Measurements from ENCODE around the gene CCSER2. TPM values are rescaled to one million over a fixed set of nuclear protein-coding genes. Genes with fewer than 3 reads are reported as not detected.
"Not testable (repeated sequence)": the region's sequence is repeated elsewhere in the genome, so short reads cannot be mapped to it uniquely, and the experiment has no call there.

The CCSER2 gene
- total and polyA plus RNA-seq, 4 donors = 54.1 to 108 (median 66.8) TPM

DNA sequence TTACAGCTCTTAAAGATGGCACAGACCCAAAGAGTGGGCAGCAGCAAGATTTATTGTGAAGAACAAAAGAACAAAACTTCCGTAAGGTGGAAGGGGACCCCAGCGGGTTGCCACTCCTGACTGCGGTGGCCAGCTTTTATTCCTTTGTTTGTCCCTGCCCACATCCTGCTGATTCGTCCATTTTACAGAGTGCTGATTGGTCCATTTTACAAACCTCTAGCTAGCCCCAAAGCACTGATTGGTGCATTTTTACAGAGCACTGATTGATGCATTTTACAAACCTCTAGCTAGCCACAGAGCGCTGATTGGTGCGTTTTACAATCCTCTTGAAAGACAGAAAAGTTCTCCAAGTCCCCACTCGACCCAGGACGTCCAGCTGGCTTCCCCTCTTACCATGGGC, 16.8 kb upstream of the CCSER2 start:
- H3K27me3 ChIP-seq (ENCODE audit: control insufficient read depth, insufficient read depth, low read length) = no peaks in the 10 kb centered on the region
- no peak overlapping the region for H3K27ac ChIP-seq (ENCODE audit: low read depth, low read length)
- H3K4me1 ChIP-seq (ENCODE audit: control insufficient read depth, insufficient read depth, low read length) = peaks cover 3% of the 10 kb centered on the region
- H3K36me3 ChIP-seq (ENCODE audit: control insufficient read depth, insufficient read depth, low read length) = no peaks in the 10 kb centered on the region
- 85% methylated on average over 7 of the region's 8 CpGs for WGBS (ENCODE audit: insufficient coverage)
- H3K9me3 ChIP-seq (ENCODE audit: control insufficient read depth, insufficient read depth, low read length) = no peaks in the 10 kb centered on the region
- DNase-seq (ENCODE audit: low read depth in 4 of 6, low spot score in 6 of 6) = no peak
- no peak overlapping the region for H3K4me3 ChIP-seq (ENCODE audit: low read depth, low read length)

DNA sequence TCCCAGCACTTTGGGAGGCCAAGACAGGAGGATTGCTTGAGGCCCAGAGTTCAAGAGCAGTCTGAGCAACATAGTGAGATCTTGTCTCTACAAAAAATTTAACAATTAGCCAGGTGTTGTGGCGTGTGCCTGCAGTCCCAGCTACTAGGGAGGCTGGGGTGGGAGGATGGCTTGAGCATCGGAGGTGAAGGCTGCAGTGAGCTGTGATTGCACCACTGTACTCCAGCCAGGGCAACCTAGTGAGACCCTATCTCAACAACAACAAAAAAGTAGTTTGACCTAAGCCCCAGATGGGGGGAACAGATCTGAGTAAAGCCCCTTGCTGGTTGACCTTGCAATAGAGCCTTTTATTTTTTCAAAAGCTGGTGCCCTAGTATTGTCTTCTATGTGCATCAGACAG, 15.6 kb upstream of the CCSER2 start:
- no peak overlapping the region for H3K4me3 ChIP-seq (ENCODE audit: low read depth, low read length)
- no peak overlapping the region for H3K27ac ChIP-seq (ENCODE audit: low read depth, low read length)
- H3K9me3 ChIP-seq (ENCODE audit: control insufficient read depth, insufficient read depth, low read length) = no peaks in the 10 kb centered on the region
- DNase-seq (ENCODE audit: low read depth in 4 of 6, low spot score in 6 of 6) = no peak
- peaks cover 3% of the 10 kb centered on the region for H3K4me1 ChIP-seq (ENCODE audit: control insufficient read depth, insufficient read depth, low read length)
- 100% methylated on average over 1 of the region's 2 CpGs for WGBS (ENCODE audit: insufficient coverage)
- no peaks in the 10 kb centered on the region for H3K36me3 ChIP-seq (ENCODE audit: control insufficient read depth, insufficient read depth, low read length)
- no peaks in the 10 kb centered on the region for H3K27me3 ChIP-seq (ENCODE audit: control insufficient read depth, insufficient read depth, low read length)

- Histone ChIP-seq H3K36me3 (ENCODE audit: control insufficient read depth, insufficient read depth, low read length) (no peaks in the 10 kb centered on the region), H3K27me3 (ENCODE audit: control insufficient read depth, insufficient read depth, low read length) (no peaks in the 10 kb centered on the region), H3K4me1 (ENCODE audit: control insufficient read depth, insufficient read depth, low read length) (no peaks in the 10 kb centered on the region), H3K9me3 (ENCODE audit: control insufficient read depth, insufficient read depth, low read length) (no peaks in the 10 kb centered on the region), H3K4me3 (ENCODE audit: low read depth, low read length) (no peak overlapping the region), H3K27ac (ENCODE audit: low read depth, low read length) (no peak overlapping the region)
- 85% methylated on average over 4 of the region's 5 CpGs for WGBS (ENCODE audit: insufficient coverage)
- no peak for DNase-seq (ENCODE audit: low read depth in 4 of 6, low spot score in 6 of 6)
These were observed 14.1 kb upstream of the CCSER2 start for GRCh38 chr10:84314275-84314674.

GRCh38 chr10:84317174-84317573, 11.2 kb upstream of the CCSER2 start:
- no CpG with 5 or more reads among the region's 2 CpGs for WGBS (ENCODE audit: insufficient coverage)
- no peaks in the 10 kb centered on the region for H3K27me3 ChIP-seq (ENCODE audit: control insufficient read depth, insufficient read depth, low read length)
- no peak overlapping the region for H3K27ac ChIP-seq (ENCODE audit: low read depth, low read length)
- DNase-seq (ENCODE audit: low read depth in 4 of 6, low spot score in 6 of 6) = no peak
- no peak overlapping the region for H3K4me3 ChIP-seq (ENCODE audit: low read depth, low read length)
- H3K4me1 ChIP-seq (ENCODE audit: control insufficient read depth, insufficient read depth, low read length) = no peaks in the 10 kb centered on the region
- H3K36me3 ChIP-seq (ENCODE audit: control insufficient read depth, insufficient read depth, low read length) = no peaks in the 10 kb centered on the region
- no peaks in the 10 kb centered on the region for H3K9me3 ChIP-seq (ENCODE audit: control insufficient read depth, insufficient read depth, low read length)

DNA sequence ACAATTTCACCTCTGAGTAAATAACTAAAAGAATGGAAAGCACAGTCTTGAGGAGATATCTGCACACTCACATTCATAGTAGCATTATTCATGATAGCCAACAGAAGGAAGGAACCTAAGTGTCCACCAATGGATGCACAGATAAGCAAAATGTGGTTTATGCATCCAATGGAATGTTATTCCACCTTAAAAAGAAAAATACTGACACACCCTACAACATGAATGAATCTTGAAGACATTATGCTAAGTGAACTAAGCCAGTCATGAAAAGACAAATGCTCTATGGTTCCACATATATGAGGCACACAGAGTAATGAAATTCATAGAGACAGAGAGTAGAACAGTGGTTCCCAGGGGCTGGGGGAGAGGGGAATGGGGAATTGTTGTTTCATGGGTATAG, 6.5 kb upstream of the CCSER2 start:
- H3K27me3 ChIP-seq (ENCODE audit: control insufficient read depth, insufficient read depth, low read length) = no peaks in the 10 kb centered on the region
- no peaks in the 10 kb centered on the region for H3K36me3 ChIP-seq (ENCODE audit: control insufficient read depth, insufficient read depth, low read length)
- no peaks in the 10 kb centered on the region for H3K4me1 ChIP-seq (ENCODE audit: control insufficient read depth, insufficient read depth, low read length)
- no peaks in the 10 kb centered on the region for H3K9me3 ChIP-seq (ENCODE audit: control insufficient read depth, insufficient read depth, low read length)
- H3K27ac ChIP-seq (ENCODE audit: low read depth, low read length) = no peak overlapping the region
- no peak overlapping the region for H3K4me3 ChIP-seq (ENCODE audit: low read depth, low read length)
- no peak for DNase-seq (ENCODE audit: low read depth in 4 of 6, low spot score in 6 of 6)

DNA sequence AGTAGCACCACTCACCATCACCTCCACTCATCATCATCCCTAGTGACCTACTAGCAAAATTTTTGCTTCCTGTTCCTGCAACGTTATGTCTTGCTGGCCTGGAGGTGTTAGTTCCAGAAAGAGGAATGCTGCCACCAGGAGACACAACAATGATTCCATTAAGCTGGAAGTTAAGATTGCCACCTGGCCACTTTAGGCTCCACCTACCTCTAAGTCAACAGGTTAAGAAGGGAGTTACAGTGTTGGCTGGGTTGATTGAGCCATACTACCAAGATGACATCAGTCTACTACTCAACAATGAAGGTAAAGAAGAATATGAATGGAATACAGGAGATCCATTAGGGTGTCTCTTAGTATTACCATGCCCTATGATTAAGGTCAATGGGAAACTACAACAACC, 4.8 kb upstream of the CCSER2 start:
- H3K27ac ChIP-seq (ENCODE audit: low read depth, low read length); H3K36me3 ChIP-seq (ENCODE audit: control insufficient read depth, insufficient read depth, low read length); H3K27me3 ChIP-seq (ENCODE audit: control insufficient read depth, insufficient read depth, low read length); H3K9me3 ChIP-seq (ENCODE audit: control insufficient read depth, insufficient read depth, low read length); DNase-seq (ENCODE audit: low read depth in 4 of 6, low spot score in 6 of 6); H3K4me1 ChIP-seq (ENCODE audit: control insufficient read depth, insufficient read depth, low read length); H3K4me3 ChIP-seq (ENCODE audit: low read depth, low read length): not testable (repeated sequence)
- WGBS (ENCODE audit: insufficient coverage) = no CpG with 5 or more reads among the region's 1 CpG

DNA sequence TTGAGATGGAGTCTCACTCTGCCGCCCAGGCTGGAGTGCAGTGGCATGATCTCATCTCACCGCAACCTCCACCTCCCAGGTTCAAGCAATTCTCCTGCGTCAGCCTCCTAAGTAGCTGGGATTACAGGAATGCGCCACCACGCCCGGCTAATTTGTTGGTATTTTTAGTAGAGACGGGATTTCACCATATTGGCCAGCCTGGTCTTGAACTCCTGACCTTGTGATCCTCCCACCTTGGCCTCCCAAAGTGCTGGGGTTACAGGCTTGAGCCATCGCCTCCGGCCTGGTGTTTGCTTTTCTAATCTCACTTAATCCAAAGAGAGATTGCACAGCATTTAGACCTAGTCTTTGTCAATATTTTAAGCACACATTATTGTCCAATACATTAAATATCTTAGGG, 1.4 kb upstream of the CCSER2 start:
- not testable (repeated sequence) for H3K27ac ChIP-seq (ENCODE audit: low read depth, low read length); H3K4me1 ChIP-seq (ENCODE audit: control insufficient read depth, insufficient read depth, low read length); DNase-seq (ENCODE audit: low read depth in 4 of 6, low spot score in 6 of 6); H3K4me3 ChIP-seq (ENCODE audit: low read depth, low read length); H3K9me3 ChIP-seq (ENCODE audit: control insufficient read depth, insufficient read depth, low read length); H3K27me3 ChIP-seq (ENCODE audit: control insufficient read depth, insufficient read depth, low read length); H3K36me3 ChIP-seq (ENCODE audit: control insufficient read depth, insufficient read depth, low read length)
- 99% methylated on average over 7 of the region's 9 CpGs for WGBS (ENCODE audit: insufficient coverage)

DNA sequence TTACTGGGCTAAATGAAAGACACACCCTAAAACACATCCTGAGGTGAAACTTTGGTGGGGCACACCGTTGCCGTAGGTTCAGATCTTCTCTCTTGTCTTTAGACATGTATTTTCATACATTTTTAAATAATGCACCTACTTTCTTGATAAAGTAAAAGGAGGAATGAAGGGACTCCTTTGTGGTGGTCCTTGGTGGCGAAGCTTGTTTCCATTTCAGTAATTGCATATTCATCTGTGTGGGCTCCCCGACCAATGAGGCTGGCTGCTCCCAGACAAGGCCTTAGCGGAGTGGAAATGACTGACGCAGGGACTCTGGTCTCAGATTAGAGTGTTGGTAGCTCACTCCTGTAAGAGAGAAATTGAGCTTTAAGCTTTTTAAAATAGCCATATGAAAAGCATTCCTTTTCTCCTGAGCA, 815 bp downstream of the CCSER2 start:
- H3K4me3 ChIP-seq (ENCODE audit: low read depth, low read length) = peak overlapping the region; percentile 59
- no peaks in the 10 kb centered on the region for H3K36me3 ChIP-seq (ENCODE audit: control insufficient read depth, insufficient read depth, low read length)
- whole genome bisulfite sequencing (ENCODE audit: insufficient coverage) = 10% methylated on average over 4 of the region's 6 CpGs
- no peaks in the 10 kb centered on the region for H3K9me3 ChIP-seq (ENCODE audit: control insufficient read depth, insufficient read depth, low read length)
- H3K27ac ChIP-seq (ENCODE audit: low read depth, low read length) = peak overlapping the region; percentile 65
- peak in 2 of 6 donors; percentile 60 to 67 for DNase-seq (ENCODE audit: low read depth in 4 of 6, low spot score in 6 of 6)
- peaks cover 8% of the 10 kb centered on the region for H3K4me1 ChIP-seq (ENCODE audit: control insufficient read depth, insufficient read depth, low read length)
- no peaks in the 10 kb centered on the region for H3K27me3 ChIP-seq (ENCODE audit: control insufficient read depth, insufficient read depth, low read length)

GRCh38 chr10:84329986-84330651, 1.7 kb downstream of the CCSER2 start:
- 71% methylated on average over 2 of the region's 7 CpGs for WGBS (ENCODE audit: insufficient coverage)
- Histone ChIP-seq H3K4me3 (ENCODE audit: low read depth, low read length) (peak overlapping the region; percentile 59), H3K27ac (ENCODE audit: low read depth, low read length) (no peak overlapping the region)

DNA sequence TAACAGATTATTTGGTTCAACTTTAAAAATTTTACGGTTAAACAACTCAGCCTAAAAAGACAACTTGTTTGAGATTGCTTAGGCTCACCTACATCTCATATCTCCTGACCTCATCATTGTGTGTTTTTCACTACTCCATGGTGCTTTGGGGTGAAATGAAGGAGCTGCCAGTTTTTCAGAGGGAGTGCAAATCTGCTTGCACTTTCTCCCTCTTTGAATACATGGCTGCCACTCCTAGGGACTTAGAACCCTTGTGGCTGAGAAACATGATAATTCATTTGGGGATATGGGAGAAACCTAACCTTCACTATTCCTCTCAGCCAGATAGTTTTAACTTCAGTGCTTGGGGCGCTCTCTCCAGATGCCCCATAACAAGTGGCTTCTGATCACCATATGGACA, 2.7 kb downstream of the CCSER2 start:
- Histone ChIP-seq H3K4me1 (ENCODE audit: control insufficient read depth, insufficient read depth, low read length) (peaks cover 8% of the 10 kb centered on the region), H3K9me3 (ENCODE audit: control insufficient read depth, insufficient read depth, low read length) (no peaks in the 10 kb centered on the region), H3K4me3 (ENCODE audit: low read depth, low read length) (no peak overlapping the region), H3K36me3 (ENCODE audit: control insufficient read depth, insufficient read depth, low read length) (no peaks in the 10 kb centered on the region), H3K27ac (ENCODE audit: low read depth, low read length) (no peak overlapping the region), H3K27me3 (ENCODE audit: control insufficient read depth, insufficient read depth, low read length) (no peaks in the 10 kb centered on the region)
- no CpG with 5 or more reads among the region's 2 CpGs for WGBS (ENCODE audit: insufficient coverage)
- no peak for DNase-seq (ENCODE audit: low read depth in 4 of 6, low spot score in 6 of 6)

More at GRCh38 chr10:84329986-84330651, 1.7 kb downstream of the CCSER2 start:
- H3K9me3 ChIP-seq (ENCODE audit: control insufficient read depth, insufficient read depth, low read length) = no peaks in the 10 kb centered on the region
- H3K4me1 ChIP-seq (ENCODE audit: control insufficient read depth, insufficient read depth, low read length) = peaks cover 8% of the 10 kb centered on the region
- no peaks in the 10 kb centered on the region for H3K36me3 ChIP-seq (ENCODE audit: control insufficient read depth, insufficient read depth, low read length)
- no peak for DNase-seq (ENCODE audit: low read depth in 4 of 6, low spot score in 6 of 6)
- no peaks in the 10 kb centered on the region for H3K27me3 ChIP-seq (ENCODE audit: control insufficient read depth, insufficient read depth, low read length)
